Psoas muscle (tissue), 8 donors: ENCODE results near the gene PLAAT5. TPM values are rescaled to one million over a fixed set of nuclear protein-coding genes. Genes with fewer than 3 reads are reported as not detected.
"Not testable (repeated sequence)": the region's sequence is repeated elsewhere in the genome, so short reads cannot be mapped to it uniquely, and the experiment has no call there.

Source experiments
- ATAC-seq, 4 donors: fragments of 200-7000 bp; cut with Tn5 transposase; one replicate each; pipeline ENCODE4 v1.9.1; 2020; ENCODE audit warnings: moderate library complexity in 3 of 4, mild to moderate bottlenecking in 2 of 4
- DNase-seq, 2 donors: peaks; one replicate each; pipeline ENCODE4 v3.0.0-alpha.2; 2020
- H3K27ac ChIP-seq: fragments of 200-600 bp; one replicate; pipeline ENCODE4 v1.8.0; 2022
- H3K27me3 ChIP-seq, 3 donors: fragments of 200-600 bp in 1 of 3; one replicate each; pipeline versions ENCODE4 v1.6.1 to v1.8.0; 2013 to 2022; ENCODE audit warnings: low read length in 2 of 3, mild to moderate bottlenecking in 2 of 3, moderate library complexity in 1 of 3; ENCODE audit not compliant: insufficient read depth in 3 of 3
- H3K36me3 ChIP-seq, 2 donors: fragments of 200-600 bp in 1 of 2; one replicate each; pipeline versions ENCODE4 v1.6.1 to v1.8.0; 2013 to 2022; ENCODE audit warnings: low read depth in 1 of 2, mild to moderate bottlenecking in 1 of 2, moderate library complexity in 1 of 2; ENCODE audit not compliant: insufficient read depth in 1 of 2
- H3K4me1 ChIP-seq: fragments of 200-600 bp; one replicate; pipeline ENCODE4 v1.8.0; 2022
- H3K4me3 ChIP-seq: fragments of 200-600 bp; one replicate; pipeline ENCODE4 v1.8.0; 2022; ENCODE audit warnings: mild to moderate bottlenecking
- H3K9me3 ChIP-seq: fragments of 200-600 bp; one replicate; pipeline ENCODE4 v1.8.0; 2022
- CTCF ChIP-seq: fragments of 200-600 bp; IDR thresholded peaks from one replicate; pipeline ENCODE4 v1.8.0; 2022; ENCODE audit warnings: antibody characterized with exemption
- WGBS, 3 donors: extraction: QIAGEN DNeasy Blood & Tissue Kit; methylation state at CpG; one replicate each; pipeline versions ENCODE4 v1.1.6 to v1.1.7; 2013; 5-methylcytosine and 5-hydroxymethylcytosine counted together
- intact Hi-C, 2 donors: fragments of 100-400 bp; cut with DNase I; formaldehyde crosslinking; loops; one replicate each; pipeline versions ENCODE4 v1.11.0 to v1.14.2; 2022
- polyA plus RNA-seq, 3 donors: library from polyadenylated mRNA; stranded (reverse); fragments of 200-250 nt; gene quantifications; one replicate each; pipeline ENCODE4 v1.2.3, GENCODE V29; 2013
- total RNA-seq, 4 donors: library from RNA; stranded (reverse); fragmentation: NEBNext Ultra II Directional in 2 of 4; extraction: Animal tissue kit (Norgen Biotek cat#: 25700) in 2 of 4; gene quantifications; one replicate each; pipeline versions ENCODE4 v1.2.1 to v1.2.4, GENCODE V29; 2021 to 2023
- donor health status: healthy with polysubstance abuse.
- donor health status: DM: no; HTN: no; CAD: no; lungs with moderate emphysema.
- donor health status: Bipolar disorder and iron deficiency.
- donor health status: healthy.
- donor health status: DM: yes; HTN: yes; CAD: no.
- donor health status: DM: no; HTN: no; CAD: no.
- donor health status: DM: no; HTN: no; CAD: no.
- donor health status: DM: yes; HTN: yes; CAD: no.

The PLAAT5 gene
- total and polyA plus RNA-seq, 7 donors = 0.11 to 0.59 (median 0.33) TPM

- Histone ChIP-seq H3K27ac (no peak overlapping the region), H3K4me3 (no peak overlapping the region), H3K4me1 (no peaks in the 10 kb centered on the region), H3K27me3 (peaks cover 0 to 2% (median 2%) of the 10 kb centered on the region in 3 donors), H3K9me3 (peaks cover 4% of the 10 kb centered on the region), H3K36me3 (no peaks in the 10 kb centered on the region)
- 72 to 82% (median 79%) methylated on average over 2 of the region's 2 CpGs for WGBS, 3 donors
- DNase-seq (no peak), ATAC-seq (no peak)
- intact Hi-C loops = no loop called here
- no peak for TF ChIP-seq CTCF
Measured at GRCh38 chr11:63445118-63445517, 45.8 kb downstream of the PLAAT5 start.

- no peak for ATAC-seq
- intact Hi-C loops = no loop called here
- TF ChIP-seq CTCF = no peak
Measured at GRCh38 chr11:63444160-63444559, 46.8 kb downstream of the PLAAT5 start.

GRCh38 chr11:63443714-63444113, 47.3 kb downstream of the PLAAT5 start:
- 67 to 78% (median 78%) methylated on average over 1 of the region's 1 CpG for WGBS, 3 donors
- Histone ChIP-seq H3K4me3 (no peak overlapping the region), H3K36me3 (no peaks in the 10 kb centered on the region), H3K27me3 (peaks cover 0 to 2% (median 0%) of the 10 kb centered on the region in 3 donors), H3K4me1 (no peaks in the 10 kb centered on the region), H3K9me3 (peaks cover 4% of the 10 kb centered on the region), H3K27ac (no peak overlapping the region)
- no peak for TF ChIP-seq CTCF
- DNase-seq (no peak), ATAC-seq (no peak)
- intact Hi-C loops = no loop called here

More at GRCh38 chr11:63444160-63444559, 46.8 kb downstream of the PLAAT5 start:
- WGBS, 3 donors = 73 to 79% (median 73%) methylated on average over 2 of the region's 2 CpGs
- peaks cover 4% of the 10 kb centered on the region for H3K9me3 ChIP-seq
- H3K36me3 ChIP-seq = no peaks in the 10 kb centered on the region
- DNase-seq = no peak
- H3K27me3 ChIP-seq = peaks cover 0 to 2% (median 1%) of the 10 kb centered on the region in 3 donors
- H3K4me3 ChIP-seq = no peak overlapping the region
- H3K4me1 ChIP-seq = no peaks in the 10 kb centered on the region
- H3K27ac ChIP-seq = no peak overlapping the region

GRCh38 chr11:63435831-63436230, 55.1 kb downstream of the PLAAT5 start:
- ATAC-seq, DNase-seq, H3K9me3 ChIP-seq, H3K27me3 ChIP-seq, intact Hi-C loops, H3K4me1 ChIP-seq, H3K27ac ChIP-seq, H3K36me3 ChIP-seq, H3K4me3 ChIP-seq: not testable (repeated sequence)
- WGBS, 3 donors = 7 to 22% (median 11%) methylated on average over 4 of the region's 4 CpGs

- H3K27me3 ChIP-seq, H3K9me3 ChIP-seq, H3K4me3 ChIP-seq, H3K36me3 ChIP-seq, intact Hi-C loops, DNase-seq, H3K4me1 ChIP-seq, ATAC-seq, H3K27ac ChIP-seq: not testable (repeated sequence)
- 73 to 90% (median 88%) methylated on average over 16 to 22 of the region's 22 CpGs for WGBS, 3 donors
Measured at GRCh38 chr11:63435351-63435750, 55.6 kb downstream of the PLAAT5 start.

GRCh38 chr11:63430731-63431130, 60.2 kb downstream of the PLAAT5 start:
- DNase-seq, H3K36me3 ChIP-seq, ATAC-seq, H3K4me1 ChIP-seq, H3K27me3 ChIP-seq, H3K9me3 ChIP-seq, H3K27ac ChIP-seq, H3K4me3 ChIP-seq, intact Hi-C loops: not testable (repeated sequence)
- WGBS, 3 donors = 51 to 78% (median 77%) methylated on average over 2 of the region's 2 CpGs
